ENCODE results near the gene MAGT1. TPM values are rescaled to one million over a fixed set of nuclear protein-coding genes. Genes with fewer than 3 reads are reported as not detected.
A peak's percentile ranks its signal among the peaks of the same experiment; 100 is the strongest.
"Not testable (repeated sequence)": the region's sequence is repeated elsewhere in the genome, so short reads cannot be mapped to it uniquely, and the experiment has no call there.

MAGT1 gene
- polyA plus RNA-seq, 4 donors: 76.9 to 93.3 (median 90.2) TPM

- DNase-seq (ENCODE audit: low read depth in 4 of 4, low spot score in 2 of 4): not testable (repeated sequence)
Measured at GRCh38 chrX:77881418-77881817, 13.8 kb downstream of the MAGT1 start.

DNA sequence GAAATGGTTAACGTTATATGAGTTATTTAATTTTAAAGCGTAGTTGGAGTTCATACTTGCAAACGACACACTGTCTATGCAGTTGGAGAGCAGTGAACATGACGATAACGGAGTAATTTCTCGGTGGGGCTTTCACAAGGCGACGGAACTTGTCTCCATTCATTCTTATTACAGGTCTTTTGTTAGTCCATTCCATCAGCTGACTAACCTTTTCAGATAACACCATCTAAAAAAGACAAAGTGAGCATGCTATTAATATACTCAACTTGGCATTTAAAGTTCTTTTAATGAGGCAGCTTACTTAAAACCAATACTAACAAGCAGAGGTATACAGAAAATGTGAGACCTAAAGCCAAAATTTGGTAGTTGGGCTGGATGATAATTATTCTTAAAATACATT lies 19.9 kb downstream of the MAGT1 start:
- no peak for DNase-seq (ENCODE audit: low read depth in 4 of 4, low spot score in 2 of 4)

DNA sequence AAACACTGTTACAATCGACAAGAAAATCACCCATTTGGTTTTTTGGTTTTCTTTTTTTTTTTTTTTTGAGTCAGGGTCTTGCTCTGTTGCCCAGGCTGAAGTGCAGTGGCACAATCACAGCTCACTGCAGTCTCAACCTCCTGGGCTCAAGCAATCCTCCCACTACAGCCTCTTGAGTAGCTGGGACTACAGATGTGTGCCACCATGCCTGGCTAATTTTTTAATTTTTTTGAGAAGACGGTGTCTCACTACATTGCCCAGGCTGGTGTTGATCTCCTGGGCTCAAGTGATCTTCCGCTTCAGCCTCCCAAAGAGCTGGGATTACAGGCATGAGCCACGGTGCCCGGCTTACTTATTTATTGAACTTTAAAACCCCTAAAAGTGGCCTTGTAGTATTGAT lies 63.7 kb downstream of the MAGT1 start:
- DNase-seq (ENCODE audit: low read depth in 4 of 4, low spot score in 2 of 4): not testable (repeated sequence)

DNA sequence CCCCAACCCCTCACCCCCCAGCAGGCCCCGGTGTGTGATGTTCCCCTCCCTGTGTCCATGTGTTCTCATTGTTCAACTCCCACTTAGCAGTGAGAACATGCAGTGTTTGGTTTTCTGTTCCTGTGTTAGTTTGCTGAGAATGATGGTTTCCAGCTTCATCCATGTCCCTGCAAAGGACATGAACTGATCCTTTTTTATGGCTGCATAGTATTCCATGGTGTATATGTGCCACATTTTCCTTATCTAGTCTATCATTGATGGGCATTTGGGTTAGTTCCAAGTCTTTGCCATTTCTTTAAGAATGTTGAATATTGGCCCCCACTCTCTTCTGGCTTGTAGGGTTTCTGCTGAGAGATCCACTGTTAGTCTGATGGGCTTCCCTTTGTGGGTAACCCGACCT lies 73.2 kb downstream of the MAGT1 start:
- DNase-seq (ENCODE audit: low read depth in 4 of 4, low spot score in 2 of 4): not testable (repeated sequence)

DNA sequence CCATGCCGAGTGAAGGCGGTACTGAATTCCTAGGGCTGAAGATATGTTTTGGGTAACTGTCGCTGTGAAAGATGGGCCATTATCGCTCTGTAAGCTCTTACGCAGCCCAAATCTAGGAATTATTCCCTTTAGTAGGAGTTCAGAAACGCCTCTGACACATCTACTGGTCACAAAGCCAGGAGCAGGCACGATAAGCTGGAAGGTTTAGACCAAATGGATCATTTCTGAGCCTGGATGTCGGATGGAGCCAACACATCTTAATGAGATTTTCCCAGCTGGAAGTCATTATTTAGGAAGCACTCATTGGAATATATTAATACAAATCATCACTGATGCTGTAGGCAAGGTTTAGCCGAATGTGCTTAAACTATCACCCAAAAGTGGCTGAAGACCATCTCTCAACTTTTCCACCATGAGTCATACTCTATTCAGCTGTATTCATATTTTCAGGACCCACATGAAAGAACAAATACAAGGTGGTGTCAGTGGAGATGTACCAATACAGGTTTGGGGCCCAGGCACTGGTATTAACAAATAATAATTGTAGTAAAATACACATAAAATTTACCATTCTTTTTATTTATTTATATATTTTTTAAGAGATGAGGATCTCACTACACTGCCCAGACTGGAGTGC lies 75.0 kb downstream of the MAGT1 start:
- DNase-seq (ENCODE audit: low read depth in 4 of 4, low spot score in 2 of 4): no peak

GRCh38 chrX:77814210-77814609 lies 81.0 kb downstream of the MAGT1 start:
- DNase-seq (ENCODE audit: low read depth in 4 of 4, low spot score in 2 of 4): no peak

DNA sequence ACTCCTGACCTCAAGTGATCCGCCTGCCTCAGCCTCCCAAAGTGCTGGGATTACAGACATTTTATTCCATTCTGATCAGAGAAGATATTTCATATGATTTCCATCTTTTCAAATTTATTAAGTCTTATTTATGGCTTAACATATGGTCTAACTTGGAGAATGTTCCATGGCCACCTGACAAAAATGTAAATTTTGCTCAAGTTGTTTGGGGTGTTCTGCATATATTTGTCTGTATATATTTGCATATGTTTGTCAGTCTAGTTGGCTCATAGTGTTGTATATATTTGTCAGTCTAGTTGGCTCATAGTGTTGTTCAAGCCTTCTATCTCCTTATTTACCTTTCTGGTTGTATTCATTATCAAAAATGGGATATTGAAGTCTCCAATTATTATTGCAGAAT lies 93.0 kb downstream of the MAGT1 start:
- DNase-seq (ENCODE audit: low read depth in 4 of 4, low spot score in 2 of 4): no peak

DNA sequence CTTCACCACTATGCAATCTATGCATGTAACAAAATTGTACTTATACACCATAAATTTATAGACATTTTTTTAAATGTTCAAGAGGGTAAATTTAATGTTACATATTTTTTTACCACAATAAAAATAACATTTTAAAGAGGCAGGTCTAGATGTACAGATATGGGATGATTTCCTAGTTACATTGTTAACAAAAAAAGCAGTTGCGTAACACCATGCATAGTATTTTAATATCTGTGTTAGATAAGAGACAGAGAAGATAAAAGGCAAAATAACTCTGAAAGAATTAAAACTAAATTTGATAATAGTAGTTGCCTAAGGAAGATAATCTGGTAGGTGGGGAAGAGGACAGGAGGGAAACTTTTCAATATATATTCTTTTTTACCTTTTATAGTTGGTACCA lies 100.1 kb downstream of the MAGT1 start:
- DNase-seq (ENCODE audit: low read depth in 4 of 4, low spot score in 2 of 4): no peak

GRCh38 chrX:77793946-77794345 lies 101.3 kb downstream of the MAGT1 start:
- no peak for DNase-seq (ENCODE audit: low read depth in 4 of 4, low spot score in 2 of 4)

DNA sequence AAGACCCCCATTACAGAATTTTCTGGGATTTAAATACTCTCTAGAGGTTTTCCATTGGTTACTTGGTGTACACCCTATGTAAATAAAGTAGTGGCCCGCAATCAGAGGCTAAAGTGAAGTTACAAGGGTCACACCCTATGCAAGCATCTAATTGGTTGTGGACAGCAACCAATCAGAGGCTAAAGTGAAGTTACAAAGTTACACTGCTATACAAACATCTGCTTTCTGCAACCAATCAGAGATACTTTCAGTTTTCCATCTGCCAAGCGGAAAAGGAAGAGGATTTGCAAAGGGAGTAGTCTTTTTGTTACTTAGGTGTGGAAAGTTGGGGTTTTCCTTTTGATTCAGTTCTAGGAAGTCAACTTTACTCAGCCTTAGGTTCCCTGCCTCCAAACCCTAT lies 107.2 kb downstream of the MAGT1 start:
- DNase-seq (ENCODE audit: low read depth in 4 of 4, low spot score in 2 of 4): no peak

GRCh38 chrX:77786365-77786680 lies 108.9 kb downstream of the MAGT1 start:
- DNase-seq (ENCODE audit: low read depth in 4 of 4, low spot score in 2 of 4): no peak

DNA sequence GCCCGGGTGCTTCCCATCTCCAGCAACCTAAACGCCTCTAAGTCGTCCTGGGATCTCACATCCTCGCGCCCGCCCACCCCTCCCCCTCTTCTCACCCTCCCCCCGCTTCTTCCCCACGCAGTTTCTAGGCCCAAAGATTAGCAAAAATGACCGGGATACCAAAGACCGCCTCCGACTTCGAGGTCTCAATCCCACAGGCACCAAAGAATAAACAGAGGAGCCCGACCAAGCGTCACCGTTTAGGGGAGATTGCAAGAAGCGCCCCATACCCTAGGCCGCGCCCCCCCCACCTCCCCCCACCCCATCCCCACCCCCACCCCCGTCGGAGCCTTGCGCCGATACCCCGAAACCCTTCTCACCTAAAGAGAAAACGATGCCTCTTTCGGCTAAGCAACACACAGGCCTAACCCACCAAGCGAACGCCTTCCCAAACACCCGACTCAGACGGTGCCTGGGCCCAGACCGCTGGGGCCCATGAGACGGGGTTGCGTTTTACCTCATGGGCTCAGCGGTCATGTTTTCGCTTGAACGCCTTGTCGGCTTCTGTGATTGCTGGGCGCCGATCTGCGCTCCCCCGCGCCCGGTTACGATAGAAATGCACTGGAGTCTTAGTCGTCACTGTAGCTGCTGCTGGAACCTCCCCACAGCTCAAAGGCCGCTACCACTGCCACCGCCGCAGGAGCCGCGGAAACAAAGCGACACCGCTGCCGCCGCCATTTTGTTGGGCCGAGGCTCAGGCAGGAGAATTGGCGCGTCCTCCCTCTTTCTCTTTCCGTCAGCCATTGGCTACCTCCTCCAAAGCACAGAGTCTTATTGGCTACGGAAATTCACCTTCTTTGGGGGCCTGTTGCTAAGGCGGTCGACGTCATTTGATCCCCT lies 109.5 kb downstream of the MAGT1 start, which contains the start of gene ATRX:
ATRX (minus strand) TSS at position 731 of the 879 bp plus-strand sequence; CDS start at position 516, 215 bp downstream.
- DNase-seq (ENCODE audit: low read depth in 4 of 4, low spot score in 2 of 4): peak; percentile 47 to 67 (median 64)

DNA sequence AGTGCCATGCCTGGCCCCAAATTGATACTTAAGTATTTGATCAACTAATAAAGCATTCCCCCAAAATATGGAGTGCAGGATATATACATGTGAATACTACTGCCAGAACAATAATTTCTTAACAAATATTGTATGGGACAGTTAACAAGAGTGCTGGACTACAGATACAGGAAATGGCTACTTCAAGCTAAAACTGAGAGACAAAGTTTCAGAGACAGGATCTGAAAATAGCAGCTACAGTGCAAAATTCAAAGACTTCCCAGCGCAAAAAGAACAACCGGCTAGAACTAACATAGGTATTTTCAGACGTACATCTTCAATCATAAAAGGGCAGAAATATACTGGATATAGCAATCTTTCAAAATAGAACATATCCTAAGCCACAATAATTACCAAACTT lies 115.5 kb downstream of the MAGT1 start:
- DNase-seq (ENCODE audit: low read depth in 4 of 4, low spot score in 2 of 4): no peak

- DNase-seq (ENCODE audit: low read depth in 4 of 4, low spot score in 2 of 4): no peak
Measured at GRCh38 chrX:77776659-77777058, 118.6 kb downstream of the MAGT1 start.

Other genes with a start within 250 kb of the MAGT1 start
- 10 to 100 TPM; 63.7 to 97.1 (median 85.4) TPM for gene ATRX, start 109.2 kb downstream of the MAGT1 start, polyA plus RNA-seq (ENCODE audit: insufficient read length in 4 of 4)
- 100 to 1,000 TPM; 264 to 428 (median 292) TPM for gene COX7B, start 4.0 kb upstream of the MAGT1 start, polyA plus RNA-seq (ENCODE audit: insufficient read length in 4 of 4)
- gene ATP7A, start 15.3 kb upstream of the MAGT1 start, polyA plus RNA-seq (ENCODE audit: insufficient read length in 4 of 4): 10 to 100 TPM; 14.3 to 18.5 (median 15.0) TPM
- gene PGAM4, start 74.2 kb upstream of the MAGT1 start, polyA plus RNA-seq (ENCODE audit: insufficient read length in 4 of 4): under 1 TPM in 2 of 4 donors, not detected in 2; 0.52 TPM
- 100 to 1,000 TPM; 306 to 414 (median 379) TPM for gene PGK1, start 208.8 kb upstream of the MAGT1 start, polyA plus RNA-seq (ENCODE audit: insufficient read length in 4 of 4)
- 10 to 100 TPM; 40.6 to 52.6 (median 50.2) TPM for gene TAF9B, start 244.2 kb upstream of the MAGT1 start, polyA plus RNA-seq (ENCODE audit: insufficient read length in 4 of 4)